Mesendoderm (in vitro differentiated cells): ENCODE data around the gene JAM2.
A peak's percentile ranks its signal among the peaks of the same experiment; 100 is the strongest.

Experiments used
- DNase-seq: peaks from one replicate; pipeline ENCODE4 v3.0.0; 2013
- H2AK5ac ChIP-seq: 2 replicates; pipeline ENCODE4 v1.6.1; 2013; ENCODE audit warnings: low read length, inconsistent platforms
- H2BK120ac ChIP-seq: 2 replicates; pipeline ENCODE4 v1.6.1; 2013; ENCODE audit warnings: low read depth, mild to moderate bottlenecking, low read length, moderate library complexity, mixed read lengths
- H2BK15ac ChIP-seq: replicated peaks from 2 replicates; pipeline ENCODE4 v1.6.1; 2013; ENCODE audit warnings: low read depth, mild to moderate bottlenecking, moderate library complexity
- H2BK5ac ChIP-seq: 2 replicates; pipeline ENCODE4 v1.6.1; 2013; ENCODE audit warnings: low read length, inconsistent platforms
- H3K18ac ChIP-seq: 2 replicates; pipeline ENCODE4 v1.6.1; 2013; ENCODE audit warnings: mild to moderate bottlenecking, low read length, mixed read lengths
- H3K23ac ChIP-seq: one replicate; pipeline ENCODE4 v1.6.1; 2013; ENCODE audit warnings: low read length
- H3K27ac ChIP-seq: 2 replicates; pipeline ENCODE4 v1.5.1; 2013; ENCODE audit warnings: low read depth, mild to moderate bottlenecking, inconsistent platforms, low read length, moderate library complexity
- H3K27me3 ChIP-seq: 2 replicates; pipeline ENCODE4 v1.6.1; 2013; ENCODE audit warnings: low read length, control low read depth, mild to moderate bottlenecking, inconsistent platforms; ENCODE audit not compliant: insufficient read depth, poor library complexity
- H3K36me3 ChIP-seq: 2 replicates; pipeline ENCODE4 v1.6.1; 2013; ENCODE audit warnings: low read length, inconsistent platforms; ENCODE audit not compliant: control insufficient read depth, insufficient read depth
- H3K4ac ChIP-seq: one replicate; pipeline ENCODE4 v1.6.1; 2013; ENCODE audit warnings: low read depth, mild to moderate bottlenecking, low read length, moderate library complexity
- H3K4me1 ChIP-seq: 2 replicates; pipeline ENCODE4 v1.6.1; 2013; ENCODE audit warnings: low read depth, low read length, inconsistent platforms; ENCODE audit not compliant: control insufficient read depth
- H3K4me2 ChIP-seq: 2 replicates; pipeline ENCODE4 v1.6.1; 2013; ENCODE audit warnings: low read length
- H3K4me3 ChIP-seq: 2 replicates; pipeline ENCODE4 v1.5.1; 2013; ENCODE audit warnings: mild to moderate bottlenecking, low read length
- H3K56ac ChIP-seq: one replicate; pipeline ENCODE4 v1.6.1; 2013; ENCODE audit warnings: low read length
- H3K79me1 ChIP-seq: 2 replicates; pipeline ENCODE4 v1.6.1; 2013; ENCODE audit warnings: low read length, inconsistent platforms
- H3K79me2 ChIP-seq: 2 replicates; pipeline ENCODE4 v1.6.1; 2013; ENCODE audit warnings: mild to moderate bottlenecking, low read length; ENCODE audit not compliant: control insufficient read depth, insufficient read depth
- H3K9ac ChIP-seq: 2 replicates; pipeline ENCODE4 v1.6.1; 2013; ENCODE audit warnings: low read length, inconsistent platforms
- H4K5ac ChIP-seq: one replicate; pipeline ENCODE4 v1.6.1; 2013; ENCODE audit warnings: low read length
- H4K8ac ChIP-seq: one replicate; pipeline ENCODE4 v1.6.1; 2013; ENCODE audit warnings: low read depth, mild to moderate bottlenecking, control low read depth, low read length, moderate library complexity
- WGBS: extraction: QIAGEN DNeasy Blood & Tissue Kit; methylation state at CpG from one replicate; pipeline ENCODE4 v1.1.7; 2013; ENCODE audit warnings: low lambda C conversion rate, missing lambda C conversion rate; ENCODE audit not compliant: insufficient coverage; ENCODE audit errors: extremely low coverage; 5-methylcytosine and 5-hydroxymethylcytosine counted together

Gene JAM2

DNA sequence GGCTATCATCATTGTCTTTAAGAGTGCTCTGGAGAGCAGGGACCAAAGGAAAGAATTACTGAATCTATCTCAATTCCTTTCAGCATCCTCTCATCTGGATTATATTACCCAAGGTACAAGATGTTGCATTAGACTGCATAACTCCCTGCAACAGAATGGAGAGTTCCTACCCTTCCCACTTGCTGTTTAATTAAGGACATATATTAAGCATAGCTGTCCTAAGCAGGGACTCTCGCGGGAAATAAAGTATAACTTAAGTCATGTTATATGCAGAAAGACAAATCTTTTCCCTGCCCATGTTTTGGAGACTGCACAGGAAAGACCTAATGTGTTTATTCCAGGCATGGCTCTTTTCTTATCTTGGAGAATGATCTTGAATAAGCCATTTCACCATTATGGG lies 6.8 kb upstream of the JAM2 start:
- WGBS: no CpG with 5 or more reads among the region's 2 CpGs
- Histone ChIP-seq H3K9ac (no peak overlapping the region), H2BK120ac (no peak overlapping the region), H2BK15ac (no peak overlapping the region), H3K4me3 (no peak overlapping the region), H3K4me1 (no peaks in the 10 kb centered on the region), H3K36me3 (no peaks in the 10 kb centered on the region), H2AK5ac (no peak overlapping the region), H3K27ac (no peak overlapping the region), H3K79me1 (no peaks in the 10 kb centered on the region), H3K27me3 (no peaks in the 10 kb centered on the region), H4K8ac (no peak overlapping the region), H3K79me2 (no peaks in the 10 kb centered on the region), H2BK5ac (no peak overlapping the region), H3K56ac (no peak overlapping the region), H3K4me2 (no peak overlapping the region), H4K5ac (no peak overlapping the region), H3K23ac (no peak overlapping the region), H3K4ac (no peak overlapping the region), H3K18ac (no peak overlapping the region)
- DNase-seq: no peak

DNA sequence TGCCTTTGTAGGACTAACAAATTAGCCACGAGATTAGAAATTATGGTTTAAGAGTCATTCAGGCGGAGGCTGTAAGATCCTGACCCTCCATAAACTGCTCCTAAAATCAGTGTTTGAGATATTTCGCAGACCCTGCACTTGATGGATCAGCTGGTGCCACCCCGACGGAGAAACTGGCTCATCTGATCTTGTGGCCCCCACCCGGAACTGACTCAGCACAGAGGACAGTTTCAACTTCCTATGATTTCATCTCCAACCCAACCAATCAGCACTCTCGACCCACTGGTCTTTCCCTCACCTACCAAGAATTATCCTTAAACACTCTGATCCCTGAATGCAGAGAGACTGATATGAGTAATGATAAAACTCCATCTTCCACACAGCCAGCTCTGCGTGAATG lies 3.7 kb upstream of the JAM2 start:
- H3K56ac ChIP-seq: no peak overlapping the region
- H3K4me1 ChIP-seq: no peaks in the 10 kb centered on the region
- H2BK15ac ChIP-seq: no peak overlapping the region
- no peak overlapping the region for H4K5ac ChIP-seq
- no peak overlapping the region for H3K4me2 ChIP-seq
- H3K23ac ChIP-seq: no peak overlapping the region
- H4K8ac ChIP-seq: no peak overlapping the region
- no peak for DNase-seq
- no peak overlapping the region for H3K4me3 ChIP-seq
- no peak overlapping the region for H2BK5ac ChIP-seq
- H3K27me3 ChIP-seq: peaks cover 2% of the 10 kb centered on the region
- no peak overlapping the region for H2AK5ac ChIP-seq
- H3K4ac ChIP-seq: no peak overlapping the region
- H2BK120ac ChIP-seq: no peak overlapping the region
- H3K27ac ChIP-seq: no peak overlapping the region
- no peak overlapping the region for H3K18ac ChIP-seq
- no peak overlapping the region for H3K9ac ChIP-seq
- no peaks in the 10 kb centered on the region for H3K79me1 ChIP-seq
- no peaks in the 10 kb centered on the region for H3K79me2 ChIP-seq
- no peaks in the 10 kb centered on the region for H3K36me3 ChIP-seq
- no CpG with 5 or more reads among the region's 8 CpGs for WGBS

GRCh38 chr21:25636727-25637126 lies 2.3 kb upstream of the JAM2 start:
- H3K79me2 ChIP-seq: no peaks in the 10 kb centered on the region
- H3K27me3 ChIP-seq: peaks cover 2% of the 10 kb centered on the region
- no peak overlapping the region for H2BK5ac ChIP-seq
- H4K8ac ChIP-seq: no peak overlapping the region
- H3K18ac ChIP-seq: no peak overlapping the region
- no peaks in the 10 kb centered on the region for H3K4me1 ChIP-seq
- no peaks in the 10 kb centered on the region for H3K36me3 ChIP-seq
- H4K5ac ChIP-seq: no peak overlapping the region
- H3K4me3 ChIP-seq: no peak overlapping the region
- H3K79me1 ChIP-seq: no peaks in the 10 kb centered on the region
- no peak overlapping the region for H2BK15ac ChIP-seq
- no peak overlapping the region for H3K9ac ChIP-seq
- WGBS: no CpG with 5 or more reads among the region's 2 CpGs
- H3K56ac ChIP-seq: no peak overlapping the region
- H3K23ac ChIP-seq: no peak overlapping the region
- no peak overlapping the region for H3K27ac ChIP-seq
- H3K4me2 ChIP-seq: no peak overlapping the region
- DNase-seq: no peak
- H2BK120ac ChIP-seq: no peak overlapping the region
- no peak overlapping the region for H3K4ac ChIP-seq
- H2AK5ac ChIP-seq: no peak overlapping the region

DNA sequence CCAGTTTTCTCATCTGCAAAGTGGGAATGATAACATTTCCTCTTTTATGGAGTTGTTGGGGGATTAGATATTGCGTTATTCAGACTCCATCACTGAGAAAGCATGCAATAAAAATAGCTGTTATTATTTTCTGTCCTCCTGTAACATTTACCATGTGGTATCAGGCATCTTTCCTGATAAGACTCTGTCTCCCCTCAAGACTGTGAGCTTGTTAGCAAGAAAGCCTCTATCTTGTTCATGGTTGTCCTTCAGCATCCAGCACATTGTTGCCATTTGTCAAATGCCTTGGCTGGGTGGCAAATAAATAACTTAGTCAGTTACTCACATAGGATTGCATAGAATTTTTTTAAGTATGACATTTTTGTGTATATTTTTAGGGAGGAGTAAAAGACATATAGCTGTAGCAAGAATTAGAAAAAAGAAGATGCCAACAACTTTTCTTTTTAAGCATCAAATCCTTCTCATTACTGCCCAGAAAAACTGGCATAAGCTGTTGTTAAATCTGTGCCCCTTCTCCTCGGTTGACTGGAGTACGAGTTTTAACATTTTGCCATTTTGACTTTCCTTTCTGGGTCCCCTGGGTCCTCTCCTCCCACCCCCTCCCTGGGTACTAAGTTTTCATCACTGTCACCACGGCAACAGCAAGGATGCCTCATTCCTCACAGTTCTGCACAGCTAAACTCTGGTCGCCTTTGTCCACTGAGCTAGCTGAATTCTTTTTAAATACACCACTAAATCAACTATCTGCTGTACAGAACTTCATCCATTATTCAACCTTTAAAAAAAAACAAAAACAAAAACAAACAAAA lies 1.0 kb upstream of the JAM2 start:
- H2BK5ac ChIP-seq: no peak overlapping the region
- H3K23ac ChIP-seq: no peak overlapping the region
- no peak overlapping the region for H3K4me2 ChIP-seq
- no peak overlapping the region for H3K56ac ChIP-seq
- no peaks in the 10 kb centered on the region for H3K79me1 ChIP-seq
- no peak overlapping the region for H3K18ac ChIP-seq
- H2BK120ac ChIP-seq: no peak overlapping the region
- no peaks in the 10 kb centered on the region for H3K4me1 ChIP-seq
- H3K36me3 ChIP-seq: no peaks in the 10 kb centered on the region
- H3K4ac ChIP-seq: no peak overlapping the region
- no peaks in the 10 kb centered on the region for H3K79me2 ChIP-seq
- H3K27me3 ChIP-seq: peaks cover 2% of the 10 kb centered on the region
- no peak overlapping the region for H4K8ac ChIP-seq
- H4K5ac ChIP-seq: no peak overlapping the region
- no peak overlapping the region for H2AK5ac ChIP-seq
- H3K27ac ChIP-seq: no peak overlapping the region
- no peak overlapping the region for H2BK15ac ChIP-seq
- WGBS: no CpG with 5 or more reads among the region's 5 CpGs
- peak; percentile 10 for DNase-seq
- H3K4me3 ChIP-seq: no peak overlapping the region
- no peak overlapping the region for H3K9ac ChIP-seq

- H3K79me2 ChIP-seq: no peaks in the 10 kb centered on the region
- H4K8ac ChIP-seq: peak overlapping the region; percentile 28
- no peak overlapping the region for H2AK5ac ChIP-seq
- peak overlapping the region; percentile 31 for H2BK120ac ChIP-seq
- H3K18ac ChIP-seq: peak overlapping the region; percentile 92
- no peaks in the 10 kb centered on the region for H3K4me1 ChIP-seq
- no CpG with 5 or more reads among the region's 40 CpGs for WGBS
- no peak overlapping the region for H4K5ac ChIP-seq
- peak overlapping the region; percentile 57 for H3K9ac ChIP-seq
- H2BK5ac ChIP-seq: no peak overlapping the region
- H3K27ac ChIP-seq: no peak overlapping the region
- H2BK15ac ChIP-seq: no peak overlapping the region
- H3K4me3 ChIP-seq: peak overlapping the region; percentile 35
- no peak overlapping the region for H3K4ac ChIP-seq
- H3K56ac ChIP-seq: peak overlapping the region; percentile 74
- no peaks in the 10 kb centered on the region for H3K79me1 ChIP-seq
- no peak overlapping the region for H3K23ac ChIP-seq
- H3K27me3 ChIP-seq: peaks cover 2% of the 10 kb centered on the region
- DNase-seq: peak; percentile 68
- no peaks in the 10 kb centered on the region for H3K36me3 ChIP-seq
- H3K4me2 ChIP-seq: peak overlapping the region; percentile 87
Measured at GRCh38 chr21:25639551-25640201, 618 bp downstream of the JAM2 start.
